ENCODE results near the gene HNRNPA3.
"Not testable (repeated sequence)": the region's sequence is repeated elsewhere in the genome, so short reads cannot be mapped to it uniquely, and the experiment has no call there.

HNRNPA3 gene

DNA sequence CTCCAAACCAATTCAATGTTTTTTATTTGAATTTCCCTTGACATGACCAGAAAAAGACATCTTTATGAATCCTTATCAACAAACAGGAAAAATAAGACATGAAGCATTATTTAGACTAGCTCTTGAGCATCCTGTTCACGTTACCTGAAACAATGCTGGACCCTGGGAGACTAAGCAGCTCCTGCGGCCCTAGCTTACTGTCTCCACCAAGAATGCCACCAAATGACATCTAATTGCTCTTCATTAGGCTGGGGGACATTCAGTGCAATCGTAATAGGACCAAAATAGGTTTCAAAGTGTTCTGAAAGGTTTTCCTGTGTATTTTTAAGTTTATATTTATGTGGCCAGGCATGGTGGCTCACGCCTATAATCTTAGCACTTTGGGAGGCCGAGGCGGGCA is 26.5 kb downstream of the HNRNPA3 start:
- no peaks in the 10 kb centered on the region for H3K27me3 ChIP-seq (ENCODE audit: control insufficient read depth, insufficient read depth, low read length)
- no peak overlapping the region for H3K4me3 ChIP-seq (ENCODE audit: low read length)
- H3K4me2 ChIP-seq (ENCODE audit: low read length), result no peak overlapping the region
- no peaks in the 10 kb centered on the region for H3K9me3 ChIP-seq (replicated peaks; ENCODE audit: low read length)
- no peak overlapping the region for H3K9ac ChIP-seq (ENCODE audit: low read depth, low read length)
- peaks cover 51% of the 10 kb centered on the region for H3K4me1 ChIP-seq (ENCODE audit: control insufficient read depth, insufficient read depth, low read length)
- peaks cover 11% of the 10 kb centered on the region for H3K36me3 ChIP-seq (ENCODE audit: insufficient read depth, low read length)

DNA sequence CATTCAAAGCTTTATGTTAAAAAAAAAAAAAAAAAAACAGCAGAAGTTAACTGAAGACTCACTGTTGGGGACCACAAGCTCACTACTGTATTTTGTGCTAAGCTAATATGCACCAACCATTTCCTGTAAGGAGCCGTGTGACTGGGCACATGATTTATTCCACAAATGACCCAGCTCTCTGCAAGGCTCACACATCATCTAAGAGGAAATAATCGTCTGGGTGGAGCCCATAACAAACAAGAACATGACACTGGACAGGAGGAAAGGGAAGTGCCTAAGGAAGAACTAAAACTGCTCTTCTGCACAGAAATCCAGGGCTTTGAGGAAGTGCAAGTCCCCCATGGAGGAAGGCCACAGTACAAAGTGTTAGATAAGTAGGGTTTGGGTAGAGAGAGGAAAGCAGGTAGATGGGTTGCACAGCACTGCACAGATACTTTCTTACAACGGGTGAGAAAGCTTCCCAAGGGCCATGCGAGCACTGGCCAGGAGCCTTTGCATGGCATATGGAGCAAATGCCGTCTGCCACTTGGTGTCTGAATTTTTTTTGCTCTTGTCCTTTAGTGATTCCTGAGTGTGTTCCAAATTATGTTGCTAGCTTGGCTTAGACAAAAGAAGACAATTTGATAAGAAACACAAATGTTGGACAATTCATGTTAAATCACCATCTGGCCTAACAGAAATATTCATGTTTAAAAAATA is 27.5 kb downstream of the HNRNPA3 start:
- Histone ChIP-seq H3K9me3 (replicated peaks; ENCODE audit: low read length) (no peaks in the 10 kb centered on the region), H3K4me2 (ENCODE audit: low read length) (peak overlapping the region; percentile 77), H3K4me3 (ENCODE audit: low read length) (peak overlapping the region; percentile 32), H3K9ac (ENCODE audit: low read depth, low read length) (peak overlapping the region; percentile 74), H3K36me3 (ENCODE audit: insufficient read depth, low read length) (peaks cover 3% of the 10 kb centered on the region), H3K4me1 (ENCODE audit: control insufficient read depth, insufficient read depth, low read length) (peaks cover 61% of the 10 kb centered on the region), H3K27me3 (ENCODE audit: control insufficient read depth, insufficient read depth, low read length) (no peaks in the 10 kb centered on the region)

DNA sequence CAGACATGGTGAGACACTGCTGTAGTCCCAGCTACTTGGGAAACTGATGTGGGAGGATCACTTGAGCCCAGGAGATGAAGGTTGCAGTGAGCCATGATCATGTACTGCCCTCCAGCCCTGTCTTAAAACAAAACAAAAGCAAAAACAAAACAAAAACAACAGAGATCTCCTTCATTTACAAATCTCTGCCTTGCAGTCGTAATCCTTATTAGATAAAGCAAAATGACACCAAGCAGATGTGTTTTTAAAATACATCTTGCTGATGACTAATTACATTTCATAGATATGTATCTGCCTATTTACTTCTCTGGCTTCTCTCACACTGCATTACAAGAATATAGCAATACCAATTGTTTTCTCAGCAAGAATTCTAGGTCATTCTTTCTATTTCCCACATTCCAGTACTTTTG is 29.1 kb downstream of the HNRNPA3 start:
- Histone ChIP-seq H3K4me3 (ENCODE audit: low read length) (peak overlapping the region; percentile 52), H3K9me3 (replicated peaks; ENCODE audit: low read length) (no peaks in the 10 kb centered on the region), H3K9ac (ENCODE audit: low read depth, low read length) (peak overlapping the region; percentile 74), H3K4me2 (ENCODE audit: low read length) (peak overlapping the region; percentile 77), H3K36me3 (ENCODE audit: insufficient read depth, low read length) (peaks cover 3% of the 10 kb centered on the region), H3K27me3 (ENCODE audit: control insufficient read depth, insufficient read depth, low read length) (no peaks in the 10 kb centered on the region), H3K4me1 (ENCODE audit: control insufficient read depth, insufficient read depth, low read length) (peaks cover 72% of the 10 kb centered on the region)

DNA sequence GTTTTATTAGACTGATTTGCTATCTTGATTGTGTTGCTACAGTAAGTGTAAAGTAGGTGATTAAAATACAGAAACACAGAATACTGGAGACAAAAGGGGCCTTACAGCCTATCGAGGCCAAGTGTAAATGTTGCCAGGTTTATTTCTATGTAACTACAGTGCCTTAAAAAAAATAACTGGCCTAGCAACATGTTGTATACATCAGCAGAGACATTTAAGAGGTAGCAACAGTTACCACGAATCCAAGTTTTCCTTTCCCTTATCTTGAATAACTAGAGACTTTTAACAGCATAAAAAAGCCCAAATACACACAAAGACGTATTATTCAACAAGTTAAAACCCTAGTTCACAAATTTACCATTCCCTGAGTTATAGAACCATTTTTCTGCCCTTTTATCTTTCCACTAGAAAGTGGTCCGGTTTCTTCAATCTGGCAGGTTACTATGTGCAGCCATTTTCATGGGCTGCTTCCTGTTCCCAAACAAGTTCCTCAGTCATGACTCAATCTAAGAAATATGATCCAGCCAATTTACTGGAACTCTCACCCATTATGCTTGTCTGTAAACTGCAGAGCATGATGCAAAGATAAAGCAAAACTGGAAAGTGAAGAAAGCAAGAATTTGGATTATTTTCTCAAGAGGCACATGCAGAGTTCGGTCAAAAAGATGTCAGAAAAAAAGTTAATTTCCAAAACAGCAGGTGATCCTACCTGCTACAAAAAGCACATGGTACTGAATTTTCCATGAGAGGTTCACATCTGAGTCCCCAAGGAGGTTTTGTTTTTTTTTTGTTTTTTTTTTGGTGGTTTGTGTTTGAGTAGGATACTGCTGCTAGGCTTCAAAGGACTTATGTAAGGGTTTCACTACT is 29.8 kb downstream of the HNRNPA3 start:
- Histone ChIP-seq H3K9me3 (replicated peaks; ENCODE audit: low read length) (no peaks in the 10 kb centered on the region), H3K4me3 (ENCODE audit: low read length) (peak overlapping the region; percentile 52), H3K4me1 (ENCODE audit: control insufficient read depth, insufficient read depth, low read length) (peaks cover 75% of the 10 kb centered on the region), H3K9ac (ENCODE audit: low read depth, low read length) (peak overlapping the region; percentile 74), H3K4me2 (ENCODE audit: low read length) (peak overlapping the region; percentile 77), H3K27me3 (ENCODE audit: control insufficient read depth, insufficient read depth, low read length) (no peaks in the 10 kb centered on the region), H3K36me3 (ENCODE audit: insufficient read depth, low read length) (peaks cover 3% of the 10 kb centered on the region)

DNA sequence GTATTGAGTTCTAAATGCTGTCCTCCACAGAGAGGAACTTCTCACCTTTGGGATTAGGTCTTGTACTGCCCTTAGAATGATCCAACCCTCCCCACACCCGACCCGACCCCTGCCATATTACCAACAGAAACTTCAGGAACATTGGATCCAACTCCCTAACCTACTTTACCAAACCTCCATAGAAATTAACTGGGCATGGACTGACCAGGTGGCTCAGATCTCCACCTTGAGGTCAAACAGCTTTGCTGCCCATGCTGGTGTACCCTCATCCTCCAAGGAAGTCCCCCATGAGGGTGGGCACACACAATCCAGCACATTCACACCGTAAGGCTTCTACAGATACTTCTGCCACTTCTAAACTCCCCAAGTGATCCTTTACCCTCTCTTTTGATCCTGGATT is 30.5 kb downstream of the HNRNPA3 start:
- Histone ChIP-seq H3K4me1 (ENCODE audit: control insufficient read depth, insufficient read depth, low read length) (peaks cover 75% of the 10 kb centered on the region), H3K36me3 (ENCODE audit: insufficient read depth, low read length) (peaks cover 3% of the 10 kb centered on the region), H3K9ac (ENCODE audit: low read depth, low read length) (peak overlapping the region; percentile 70), H3K9me3 (replicated peaks; ENCODE audit: low read length) (no peaks in the 10 kb centered on the region), H3K4me3 (ENCODE audit: low read length) (peak overlapping the region; percentile 48), H3K4me2 (ENCODE audit: low read length) (peak overlapping the region; percentile 77), H3K27me3 (ENCODE audit: control insufficient read depth, insufficient read depth, low read length) (no peaks in the 10 kb centered on the region)

DNA sequence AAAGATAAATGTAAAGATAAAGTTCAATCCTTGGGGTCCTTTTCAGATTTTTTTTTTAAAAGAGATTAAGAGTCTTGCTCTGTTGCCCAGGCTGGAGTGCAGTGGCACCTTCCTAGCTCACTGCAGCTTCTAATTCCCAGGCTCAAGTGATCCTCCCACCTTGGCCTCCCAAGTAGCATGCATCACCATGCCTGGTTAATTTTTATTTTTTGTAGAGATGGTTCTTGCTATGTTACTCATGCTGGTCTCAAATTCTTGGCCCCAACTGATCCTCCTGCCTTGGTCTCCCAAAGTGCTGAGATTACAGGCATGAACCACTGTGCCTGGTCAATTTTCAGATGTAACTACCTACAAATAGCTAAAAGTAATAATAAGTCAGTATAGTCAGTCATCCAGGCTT is 30.9 kb downstream of the HNRNPA3 start:
- peaks cover 75% of the 10 kb centered on the region for H3K4me1 ChIP-seq (ENCODE audit: control insufficient read depth, insufficient read depth, low read length)
- H3K4me3 ChIP-seq (ENCODE audit: low read length), result no peak overlapping the region
- H3K36me3 ChIP-seq (ENCODE audit: insufficient read depth, low read length), result peaks cover 3% of the 10 kb centered on the region
- peak overlapping the region; percentile 77 for H3K4me2 ChIP-seq (ENCODE audit: low read length)
- H3K9me3 ChIP-seq (replicated peaks; ENCODE audit: low read length), result no peaks in the 10 kb centered on the region
- peak overlapping the region; percentile 70 for H3K9ac ChIP-seq (ENCODE audit: low read depth, low read length)
- H3K27me3 ChIP-seq (ENCODE audit: control insufficient read depth, insufficient read depth, low read length), result no peaks in the 10 kb centered on the region

DNA sequence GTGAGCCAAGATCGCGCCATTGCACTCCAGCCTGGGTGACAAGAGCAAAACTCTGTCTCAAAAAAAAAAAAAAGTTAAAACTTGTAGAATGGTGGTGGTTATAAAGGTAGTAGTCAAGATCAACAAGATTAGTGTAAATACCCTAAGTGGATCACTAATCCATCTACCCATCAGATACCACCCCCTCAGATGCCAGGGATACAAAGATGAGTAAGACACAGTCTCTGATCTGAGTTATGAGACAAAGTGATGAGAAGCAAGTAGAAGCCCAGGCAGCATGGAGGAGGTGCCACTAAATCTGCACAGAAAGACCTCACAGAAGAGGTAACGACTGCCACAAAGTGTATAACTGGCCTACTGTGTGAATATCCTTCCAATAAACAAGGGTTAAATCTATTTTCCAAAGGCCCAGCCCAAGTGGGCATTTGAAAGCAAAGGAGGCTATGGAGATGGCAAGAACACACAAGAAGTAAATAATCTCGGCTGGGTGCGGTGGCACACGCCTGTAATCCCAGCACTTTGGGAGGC is 31.7 kb downstream of the HNRNPA3 start:
- Histone ChIP-seq H3K4me2 (ENCODE audit: low read length) (peak overlapping the region; percentile 44), H3K4me3 (ENCODE audit: low read length) (no peak overlapping the region), H3K27me3 (ENCODE audit: control insufficient read depth, insufficient read depth, low read length) (no peaks in the 10 kb centered on the region), H3K9ac (ENCODE audit: low read depth, low read length) (peak overlapping the region; percentile 23), H3K4me1 (ENCODE audit: control insufficient read depth, insufficient read depth, low read length) (peaks cover 70% of the 10 kb centered on the region), H3K9me3 (replicated peaks; ENCODE audit: low read length) (no peaks in the 10 kb centered on the region), H3K36me3 (ENCODE audit: insufficient read depth, low read length) (peaks cover 5% of the 10 kb centered on the region)

DNA sequence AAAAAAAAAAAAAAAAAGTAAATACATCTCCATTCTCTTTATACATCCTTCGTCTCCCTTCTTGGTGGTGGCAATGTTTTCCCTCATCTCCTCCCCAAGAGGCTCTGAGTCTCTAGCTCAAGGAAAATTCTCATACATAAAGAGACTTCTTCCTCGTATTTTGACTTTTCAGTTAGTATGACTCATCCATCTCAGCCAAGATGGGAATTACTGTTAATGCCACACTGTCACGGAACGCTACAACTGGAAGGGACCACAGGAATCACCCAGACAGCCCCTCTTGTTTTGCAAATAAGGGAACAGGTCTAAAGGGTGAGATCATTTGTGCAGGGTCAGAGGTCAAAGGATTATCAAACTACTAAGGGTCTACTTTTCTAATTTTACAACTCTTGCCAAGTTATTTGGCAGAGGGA is 32.4 kb downstream of the HNRNPA3 start:
- Histone ChIP-seq H3K9ac (ENCODE audit: low read depth, low read length) (peak overlapping the region; percentile 23), H3K4me3 (ENCODE audit: low read length) (no peak overlapping the region), H3K4me1 (ENCODE audit: control insufficient read depth, insufficient read depth, low read length) (peaks cover 63% of the 10 kb centered on the region), H3K36me3 (ENCODE audit: insufficient read depth, low read length) (peaks cover 9% of the 10 kb centered on the region), H3K9me3 (replicated peaks; ENCODE audit: low read length) (no peaks in the 10 kb centered on the region), H3K27me3 (ENCODE audit: control insufficient read depth, insufficient read depth, low read length) (no peaks in the 10 kb centered on the region), H3K4me2 (ENCODE audit: low read length) (peak overlapping the region; percentile 37)

DNA sequence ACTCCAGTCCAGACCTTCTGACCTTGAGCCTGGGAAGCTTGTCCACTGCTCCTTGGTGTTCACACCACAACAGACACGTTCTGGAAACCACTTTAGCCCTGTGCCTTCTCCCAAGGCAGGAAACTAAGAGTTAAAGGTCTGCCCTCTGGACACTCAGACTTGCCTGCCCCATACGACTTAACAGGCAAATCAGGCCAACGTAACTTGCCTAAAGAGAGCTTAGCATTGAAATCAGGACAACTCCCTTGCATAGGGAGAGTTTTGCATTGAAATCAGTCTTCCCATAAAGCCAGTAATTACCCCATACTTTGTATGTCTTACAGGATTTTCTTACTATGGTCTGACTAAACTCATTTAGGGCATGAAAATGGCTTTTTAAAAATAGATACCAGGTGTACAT is 33.4 kb downstream of the HNRNPA3 start:
- no peak overlapping the region for H3K9ac ChIP-seq (ENCODE audit: low read depth, low read length)

DNA sequence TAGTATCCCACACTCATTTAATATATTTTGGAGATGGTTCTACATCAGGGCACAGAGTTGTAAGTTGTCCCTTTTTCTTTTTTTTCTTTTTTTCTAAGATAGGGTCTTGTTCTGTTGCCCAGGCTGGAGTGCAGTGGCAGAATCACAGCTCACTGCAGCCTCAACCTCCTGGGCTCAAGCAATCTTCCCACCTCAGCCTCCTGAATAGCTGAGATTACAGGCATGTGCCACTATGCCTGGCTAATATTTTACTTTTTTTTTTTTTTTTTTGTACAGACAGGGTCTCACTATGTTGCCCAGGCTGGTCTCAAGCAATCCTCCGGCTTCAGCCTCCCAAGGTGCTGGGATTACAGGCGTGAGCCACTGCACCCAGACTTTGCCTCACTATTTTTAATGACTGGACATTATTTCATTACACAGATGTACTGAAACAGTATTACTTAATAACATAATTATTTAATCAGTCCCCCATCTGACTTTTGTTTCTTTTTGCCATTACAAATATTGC is 34.0 kb downstream of the HNRNPA3 start:
- H3K4me3 ChIP-seq (ENCODE audit: low read length); H3K9me3 ChIP-seq (replicated peaks; ENCODE audit: low read length); H3K27me3 ChIP-seq (ENCODE audit: control insufficient read depth, insufficient read depth, low read length); H3K4me2 ChIP-seq (ENCODE audit: low read length); H3K9ac ChIP-seq (ENCODE audit: low read depth, low read length): not testable (repeated sequence)
- Histone ChIP-seq H3K4me1 (ENCODE audit: control insufficient read depth, insufficient read depth, low read length) (peaks cover 56% of the 10 kb centered on the region), H3K36me3 (ENCODE audit: insufficient read depth, low read length) (peaks cover 16% of the 10 kb centered on the region)

More for the DNA sequence above, 33.4 kb downstream of the HNRNPA3 start:
- peaks cover 16% of the 10 kb centered on the region for H3K36me3 ChIP-seq (ENCODE audit: insufficient read depth, low read length)
- no peak overlapping the region for H3K4me3 ChIP-seq (ENCODE audit: low read length)
- H3K4me1 ChIP-seq (ENCODE audit: control insufficient read depth, insufficient read depth, low read length), result peaks cover 56% of the 10 kb centered on the region
- H3K27me3 ChIP-seq (ENCODE audit: control insufficient read depth, insufficient read depth, low read length), result no peaks in the 10 kb centered on the region
- no peaks in the 10 kb centered on the region for H3K9me3 ChIP-seq (replicated peaks; ENCODE audit: low read length)
- no peak overlapping the region for H3K4me2 ChIP-seq (ENCODE audit: low read length)

DNA sequence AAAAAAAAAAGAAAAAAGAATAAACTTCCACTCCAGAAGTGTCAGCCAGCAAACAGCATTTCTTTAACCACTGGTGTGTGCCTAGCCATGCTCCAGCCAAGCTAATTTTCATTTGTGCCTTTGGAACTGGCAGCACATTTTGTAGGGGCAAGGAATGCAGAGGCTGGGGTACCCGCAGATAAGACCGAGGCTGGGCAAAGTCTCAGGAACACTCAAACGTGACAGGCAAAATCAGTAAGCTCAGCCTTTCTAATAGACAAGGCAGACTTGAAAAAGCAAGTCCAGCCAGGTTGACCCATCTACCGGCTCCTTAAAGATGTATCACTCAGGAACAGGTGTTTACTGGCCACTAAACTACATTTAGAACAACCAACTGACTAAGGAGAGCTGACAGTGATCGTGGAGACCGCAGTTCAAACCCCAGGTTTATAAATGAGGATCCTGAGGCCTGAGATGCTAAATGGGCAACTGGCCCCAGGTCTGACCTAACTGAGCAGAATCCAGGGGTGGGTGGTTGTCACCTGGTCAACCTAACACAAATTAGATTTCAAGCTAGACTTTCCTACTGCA is 35.2 kb downstream of the HNRNPA3 start:
- Histone ChIP-seq H3K4me1 (ENCODE audit: control insufficient read depth, insufficient read depth, low read length) (peaks cover 56% of the 10 kb centered on the region), H3K27me3 (ENCODE audit: control insufficient read depth, insufficient read depth, low read length) (no peaks in the 10 kb centered on the region), H3K4me2 (ENCODE audit: low read length) (no peak overlapping the region), H3K36me3 (ENCODE audit: insufficient read depth, low read length) (peaks cover 18% of the 10 kb centered on the region), H3K9me3 (replicated peaks; ENCODE audit: low read length) (no peaks in the 10 kb centered on the region), H3K9ac (ENCODE audit: low read depth, low read length) (no peak overlapping the region), H3K4me3 (ENCODE audit: low read length) (no peak overlapping the region)

Measured in skeletal muscle satellite cell (primary cell).